Kidney (tissue), 14 donors: ENCODE data around the gene EHD4. TPM values are rescaled to one million over a fixed set of nuclear protein-coding genes. Genes with fewer than 3 reads are reported as not detected.

Experiments used
- DNase-seq, 5 donors: peaks; one replicate each; pipeline ENCODE4 v3.0.0-alpha.2; 2013 to 2020
- FAIRE-seq: peaks from 2 replicates; lab custom pipeline; 2012; peaks lifted over from hg19 to GRCh38; lab: Jason Lieb, UNC
- H3K27ac ChIP-seq, 2 donors: one replicate each; pipeline ENCODE4 v1.7.0; 2013; ENCODE audit warnings: low read depth in 2 of 2, low read length in 2 of 2, inconsistent platforms in 1 of 2
- H3K27me3 ChIP-seq: one replicate; pipeline ENCODE4 v1.7.1; 2013; ENCODE audit warnings: low read length, inconsistent platforms; ENCODE audit not compliant: control insufficient read depth, insufficient read depth
- H3K36me3 ChIP-seq, 3 donors: one replicate each; pipeline versions ENCODE4 v1.7.0 to v1.7.1; 2013; ENCODE audit warnings: low read length in 3 of 3, control low read depth in 1 of 3, inconsistent platforms in 1 of 3; ENCODE audit not compliant: insufficient read depth in 3 of 3, control insufficient read depth in 2 of 3
- H3K4me1 ChIP-seq, 3 donors: one replicate each; pipeline versions ENCODE4 v1.7.0 to v1.7.1; 2013; ENCODE audit warnings: low read length in 3 of 3, inconsistent platforms in 1 of 3, low read depth in 1 of 3; ENCODE audit not compliant: control insufficient read depth in 2 of 3, insufficient read depth in 2 of 3
- H3K4me3 ChIP-seq, 3 donors: one replicate each; pipeline versions ENCODE4 v1.7.0 to v1.8.1; 2013; ENCODE audit warnings: low read length in 3 of 3, control low read depth in 1 of 3, inconsistent platforms in 1 of 3
- H3K9ac ChIP-seq, 3 donors: one replicate each; pipeline versions ENCODE4 v1.7.0 to v1.7.1; 2013; ENCODE audit warnings: low read length in 3 of 3, control low read depth in 1 of 3, inconsistent platforms in 1 of 3
- H3K9me3 ChIP-seq, 3 donors: one replicate each; pipeline versions ENCODE4 v1.7.0 to v1.7.1; 2013; ENCODE audit warnings: low read length in 3 of 3, control low read depth in 1 of 3, inconsistent platforms in 1 of 3; ENCODE audit not compliant: control insufficient read depth in 2 of 3, insufficient read depth in 1 of 3
- CTCF ChIP-seq: IDR thresholded peaks from 3 replicates; pipeline ENCODE4 v1.5.1; 2012; ENCODE audit warnings: mild to moderate bottlenecking, moderate library complexity, borderline replicate concordance; ENCODE audit not compliant: insufficient read depth; ENCODE audit errors: extremely low read depth
- intact Hi-C: fragments of 100-400 bp; cut with DNase I; formaldehyde crosslinking; loops from one replicate; pipeline ENCODE4 v1.11.1; 2022
- polyA plus RNA-seq: library from polyadenylated mRNA; stranded (reverse); fragments of 350-450 nt; fragmentation: Illumina TruSeq; extraction: RNeasy Lipid Tissue Mini Kit (QIAGEN cat#74804); gene quantifications from one replicate; pipeline ENCODE4 v1.2.3, GENCODE V29; 2014; ENCODE audit warnings: low read depth, low replicate concordance; ENCODE audit not compliant: insufficient read depth
- total RNA-seq: library from RNA; stranded (reverse); fragmentation: NEBNext Ultra II Directional; extraction: Animal tissue kit (Norgen Biotek cat#: 25700); gene quantifications from one replicate; pipeline ENCODE4 v1.2.1, GENCODE V29; 2021
- donor health status: control.
- donor health status: control.
- donor health status: control.
- donor health status: control.
- donor health status: control.
- donor health status: DM: yes; HTN: yes; CAD: no.
- donor health status: Normal renal cell carcinoma (clear cell type).

The EHD4 gene
- total and polyA plus RNA-seq, 2 donors from 2014 or later, result 15.7 to 38.5 TPM

GRCh38 chr15:41877631-41878354, 94.6 kb downstream of the EHD4 start:
- H3K4me3 ChIP-seq, result no peak overlapping the region
- H3K9ac ChIP-seq, result no peak overlapping the region
- H3K36me3 ChIP-seq, result no peaks in the 10 kb centered on the region
- no peak overlapping the region for H3K27ac ChIP-seq
- DNase-seq (no peak), FAIRE-seq (no peak)
- no peaks in the 10 kb centered on the region for H3K9me3 ChIP-seq
- H3K27me3 ChIP-seq, result no peaks in the 10 kb centered on the region
- intact Hi-C loops, result no loop called here
- TF ChIP-seq CTCF, result no peak
- H3K4me1 ChIP-seq, result peaks cover 0 to 8% (median 3%) of the 10 kb centered on the region in 3 donors

GRCh38 chr15:41876689-41877088, 95.7 kb downstream of the EHD4 start:
- Histone ChIP-seq H3K36me3 (no peaks in the 10 kb centered on the region), H3K27me3 (no peaks in the 10 kb centered on the region), H3K9ac (no peak overlapping the region), H3K9me3 (no peaks in the 10 kb centered on the region), H3K27ac (no peak overlapping the region), H3K4me3 (no peak overlapping the region), H3K4me1 (peaks cover 0 to 3% (median 0%) of the 10 kb centered on the region in 3 donors)
- DNase-seq (no peak), FAIRE-seq (no peak)
- TF ChIP-seq CTCF, result no peak
- intact Hi-C loops, result no loop called here

GRCh38 chr15:41876007-41876406, 96.3 kb downstream of the EHD4 start:
- Histone ChIP-seq H3K27me3 (no peaks in the 10 kb centered on the region), H3K4me1 (no peaks in the 10 kb centered on the region), H3K4me3 (no peak overlapping the region), H3K36me3 (no peaks in the 10 kb centered on the region), H3K9me3 (no peaks in the 10 kb centered on the region), H3K9ac (no peak overlapping the region), H3K27ac (no peak overlapping the region)
- intact Hi-C loops, result no loop called here
- TF ChIP-seq CTCF, result no peak
- DNase-seq (no peak), FAIRE-seq (no peak)

GRCh38 chr15:41874736-41875135, 97.6 kb downstream of the EHD4 start:
- Histone ChIP-seq H3K36me3 (no peaks in the 10 kb centered on the region), H3K4me1 (no peaks in the 10 kb centered on the region), H3K9ac (no peak overlapping the region), H3K27ac (no peak overlapping the region), H3K9me3 (no peaks in the 10 kb centered on the region), H3K4me3 (no peak overlapping the region), H3K27me3 (no peaks in the 10 kb centered on the region)
- intact Hi-C loops, result no loop called here
- no peak for DNase-seq
- no peak for FAIRE-seq
- TF ChIP-seq CTCF, result no peak
